MM.1S (cell line): Measurements from ENCODE around the gene CCDC178.

Source experiments
- CTCF ChIP-seq: fragments of 300-600 bp; sonication (generic); IDR thresholded peaks from 2 replicates; pipeline ENCODE4 v1.5.1; 2016; ENCODE audit warnings: antibody characterized with exemption, low read length, mixed read lengths
- EZH2 ChIP-seq: fragments of 300-600 bp; sonication (generic); optimal IDR thresholded peaks from 2 replicates; pipeline ENCODE3; 2017; ENCODE audit warnings: low read depth, mild to moderate bottlenecking, antibody characterized with exemption, low read length, mixed read lengths
- EZH2phosphoT487 ChIP-seq: fragments of 300-600 bp; sonication (generic); IDR thresholded peaks from 2 replicates; pipeline ENCODE4 v1.6.1; 2018; ENCODE audit warnings: antibody characterized with exemption, low read length

GRCh38 chr18:32906506-32907310 lies 533.8 kb downstream of the CCDC178 start:
- no peak for TF ChIP-seq EZH2phosphoT487
- no peak for TF ChIP-seq CTCF
- no peak for TF ChIP-seq EZH2
